ENCODE results near the gene PLEKHG4B. TPM values are rescaled to one million over a fixed set of nuclear protein-coding genes. Genes with fewer than 3 reads are reported as not detected.
"Not testable (repeated sequence)": the region's sequence is repeated elsewhere in the genome, so short reads cannot be mapped to it uniquely, and the experiment has no call there.

PLEKHG4B gene
- total RNA-seq, 1 donor from 2014 or later: not detected

GRCh38 chr5:163338-163620, 71.3 kb downstream of the PLEKHG4B start:
- no peak for DNase-seq
- ATAC-seq: no peak
- intact Hi-C loops (cut with micrococcal nuclease): no loop called here

- ATAC-seq: no peak
- intact Hi-C loops (cut with micrococcal nuclease): no loop called here
- DNase-seq: no peak
These were observed 71.9 kb downstream of the PLEKHG4B start for GRCh38 chr5:163841-164240.

- intact Hi-C loops (cut with micrococcal nuclease): no loop called here
- no peak for ATAC-seq
- no peak for DNase-seq
These were observed 72.3 kb downstream of the PLEKHG4B start for GRCh38 chr5:164244-164643.

GRCh38 chr5:164783-165182, 72.8 kb downstream of the PLEKHG4B start:
- intact Hi-C loops (cut with micrococcal nuclease); ATAC-seq; DNase-seq: not testable (repeated sequence)

DNA sequence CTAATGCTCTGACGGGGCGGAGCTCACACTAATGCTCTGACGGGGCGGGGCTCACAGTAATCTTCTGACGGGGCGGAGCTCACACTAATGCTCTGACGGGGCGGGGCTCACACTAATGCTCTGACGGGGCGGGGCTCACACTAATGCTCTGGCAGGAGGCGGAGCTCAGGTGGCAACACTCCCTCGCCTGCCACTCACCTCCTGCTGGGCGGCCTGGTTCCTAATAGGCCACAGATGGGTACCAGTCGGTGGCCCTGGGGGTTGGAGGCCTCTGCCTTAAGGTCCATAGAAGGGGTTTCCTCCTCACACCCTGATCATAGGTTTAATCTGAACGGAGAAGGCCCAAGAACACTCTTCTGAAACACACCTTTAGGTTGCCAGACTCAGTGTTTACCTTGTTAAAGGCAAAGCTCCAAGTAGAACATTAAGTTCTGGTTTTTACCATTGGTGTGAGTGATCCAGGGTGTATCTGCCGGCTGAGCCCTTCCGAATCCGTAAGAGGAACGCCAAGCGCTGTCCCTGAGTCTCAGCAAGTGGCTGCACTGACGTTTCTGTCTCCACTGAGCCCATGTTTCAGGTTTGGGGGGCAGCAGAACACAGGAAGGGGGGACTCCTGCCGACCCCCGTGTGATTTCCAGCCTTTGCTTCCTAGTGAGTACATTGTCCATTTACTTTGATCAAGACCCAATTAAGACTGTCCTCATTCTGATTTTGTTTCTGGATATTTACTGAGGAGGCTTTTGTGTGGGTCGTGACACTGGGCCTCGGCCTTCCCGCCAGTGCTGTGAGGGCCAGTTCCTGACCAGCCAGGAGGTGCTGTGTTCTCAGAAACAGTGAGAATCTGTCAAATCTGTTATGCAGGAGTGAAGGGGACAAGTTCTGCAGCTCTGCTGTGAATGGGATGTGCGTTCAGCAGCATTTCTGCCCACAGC, 74.7 kb downstream of the PLEKHG4B start:
- ATAC-seq (no peak), DNase-seq (no peak)
- intact Hi-C loops (cut with micrococcal nuclease): no loop called here

GRCh38 chr5:167511-167910, 75.5 kb downstream of the PLEKHG4B start:
- DNase-seq (no peak), ATAC-seq (no peak)
- intact Hi-C loops (cut with micrococcal nuclease): no loop called here

DNA sequence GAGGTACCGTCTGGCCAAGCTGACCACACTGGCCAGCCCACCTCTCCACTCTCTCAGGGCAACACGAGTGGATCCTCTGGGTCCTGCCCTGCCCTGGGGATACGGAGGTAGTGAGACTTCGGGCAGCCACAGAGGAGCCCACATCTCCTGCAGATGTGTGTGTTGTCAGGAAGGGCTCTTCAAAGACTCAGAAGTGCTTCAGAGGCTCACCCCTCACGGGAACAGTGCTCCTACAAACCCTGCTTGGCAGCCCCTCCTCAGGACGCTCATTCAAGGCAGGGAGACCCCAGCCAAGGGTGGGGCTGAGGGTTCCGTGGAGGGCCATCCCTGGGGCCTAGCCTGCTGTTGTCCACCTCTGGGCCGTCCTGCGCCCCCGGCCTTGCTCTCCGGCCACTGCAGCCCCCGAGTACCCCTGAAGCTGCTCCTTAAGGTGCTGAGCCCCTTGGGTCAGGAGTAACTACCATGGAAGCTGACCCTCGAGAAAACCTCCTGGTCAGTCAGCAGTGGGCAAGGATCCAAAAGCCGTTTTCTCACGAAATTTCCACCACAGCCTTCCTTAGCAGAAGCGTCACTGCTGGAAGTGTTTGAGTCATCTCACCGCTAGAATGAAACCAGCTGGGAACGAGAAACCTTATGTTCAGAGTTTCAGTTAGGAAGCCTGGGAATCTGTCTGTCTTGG, 76.2 kb downstream of the PLEKHG4B start:
- intact Hi-C loops (cut with micrococcal nuclease): no loop called here
- no peak for ATAC-seq
- no peak for DNase-seq

- ATAC-seq: peak; percentile 85
- intact Hi-C loops (cut with micrococcal nuclease): no loop called here
- peak; percentile 82 for DNase-seq
These were observed 77.2 kb downstream of the PLEKHG4B start for GRCh38 chr5:169071-169727.

DNA sequence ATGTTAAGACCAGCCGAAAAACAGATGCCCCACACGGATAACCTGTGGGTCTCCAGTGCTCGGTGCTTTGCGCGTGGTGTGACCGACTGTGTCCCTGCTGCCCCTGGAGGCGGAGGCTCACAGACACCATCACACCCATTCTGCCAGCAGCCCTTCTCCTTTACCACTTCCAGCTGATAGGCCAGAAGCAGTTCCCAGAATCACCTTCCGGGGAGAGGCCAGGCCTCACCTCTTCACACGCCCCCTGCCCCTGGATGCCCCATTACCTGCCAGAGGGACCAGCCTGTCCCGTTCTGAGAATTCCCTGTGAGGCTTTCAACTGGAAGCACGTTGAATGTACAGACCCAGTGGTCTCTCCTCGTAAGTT, 77.7 kb downstream of the PLEKHG4B start:
- intact Hi-C loops (cut with micrococcal nuclease): no loop called here
- no peak for ATAC-seq
- no peak for DNase-seq

- no peak for ATAC-seq
These were observed 79.2 kb downstream of the PLEKHG4B start for GRCh38 chr5:170971-171800.

GRCh38 chr5:171801-172331, 79.9 kb downstream of the PLEKHG4B start:
- DNase-seq (no peak), ATAC-seq (no peak)
- intact Hi-C loops (cut with micrococcal nuclease): no loop called here

More at GRCh38 chr5:170971-171800, 79.2 kb downstream of the PLEKHG4B start:
- intact Hi-C loops (cut with micrococcal nuclease): no loop called here
- no peak for DNase-seq

DNA sequence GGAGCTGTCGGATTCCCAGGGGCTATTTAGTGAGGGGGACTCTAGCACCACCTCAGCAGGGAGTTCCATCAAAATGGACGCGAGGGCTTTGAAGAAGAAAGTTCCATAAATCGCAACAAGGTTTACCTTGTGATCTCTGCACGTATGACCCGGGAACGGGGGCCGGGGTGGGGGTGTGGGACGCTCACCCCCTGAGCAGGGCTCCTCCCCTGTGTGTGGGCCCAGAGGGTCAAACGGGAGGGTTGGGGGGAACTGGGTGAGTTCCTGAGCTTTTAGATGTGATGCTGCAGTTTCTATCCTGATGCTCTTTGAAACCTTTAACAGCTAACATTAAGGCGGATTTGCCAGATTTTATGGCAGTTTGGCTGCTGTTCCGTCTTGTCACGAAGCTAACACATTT, 80.5 kb downstream of the PLEKHG4B start:
- intact Hi-C loops (cut with micrococcal nuclease): no loop called here
- ATAC-seq: no peak
- no peak for DNase-seq

DNA sequence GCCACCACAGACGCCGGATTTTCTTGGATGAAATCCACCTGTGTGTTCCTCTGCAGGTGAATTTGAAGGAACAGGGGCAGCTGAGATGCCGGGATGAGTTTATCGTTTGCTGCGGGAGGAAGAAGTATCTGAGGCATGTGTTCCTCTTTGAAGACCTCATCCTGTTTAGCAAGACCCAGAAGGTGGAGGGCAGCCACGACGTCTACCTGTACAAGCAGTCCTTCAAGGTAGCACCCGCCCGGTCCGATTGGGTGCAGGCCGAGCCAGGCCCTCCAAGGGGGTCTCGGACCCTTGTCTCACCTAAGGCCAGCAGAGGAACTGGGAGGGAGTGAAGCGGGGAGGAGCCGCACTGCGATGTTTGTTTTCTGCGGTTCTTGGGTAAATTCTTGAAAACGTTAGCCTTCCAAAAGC, 80.9 kb downstream of the PLEKHG4B start:
- ATAC-seq: no peak
- no peak for DNase-seq

DNA sequence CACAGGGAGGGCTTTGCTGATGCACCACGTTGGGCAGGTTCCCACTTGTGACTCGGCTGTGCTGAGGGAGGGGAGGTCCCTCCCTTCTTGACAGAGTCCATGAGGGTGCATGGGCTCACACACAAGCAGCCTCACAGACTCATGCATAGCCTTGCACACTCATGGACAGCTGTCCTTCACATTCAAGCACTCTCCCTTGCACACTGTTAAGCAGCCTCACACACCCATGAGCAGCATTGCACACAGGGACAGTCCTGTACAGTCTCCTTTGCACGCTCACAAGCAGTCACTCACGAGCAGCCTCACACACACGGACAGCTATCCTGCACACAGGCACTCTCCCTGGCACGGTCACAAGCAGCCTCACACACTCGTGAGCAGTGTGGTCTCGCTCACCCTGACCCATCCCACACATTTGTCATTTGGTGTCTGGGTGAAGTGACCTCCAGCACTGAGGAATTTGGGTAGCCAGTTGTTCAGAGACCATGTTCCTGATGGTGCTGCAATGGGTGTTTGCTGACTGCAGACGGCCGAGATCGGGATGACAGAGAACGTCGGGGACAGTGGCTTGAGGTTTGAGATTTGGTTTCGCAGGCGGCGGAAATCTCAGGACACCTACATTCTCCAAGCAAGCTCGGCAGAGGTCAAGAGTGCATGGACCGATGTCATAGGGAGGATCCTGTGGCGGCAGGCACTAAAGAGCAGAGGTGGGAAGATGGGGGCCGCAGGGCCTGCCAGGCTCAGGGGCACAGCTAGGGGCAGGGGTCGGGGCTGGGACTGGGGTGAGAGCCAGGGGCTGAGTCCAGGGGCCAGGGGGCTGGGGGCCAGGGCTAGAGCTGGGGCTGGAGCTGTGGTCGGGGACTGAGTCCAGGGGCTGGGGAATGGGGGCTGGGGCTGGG, 81.7 kb downstream of the PLEKHG4B start:
- DNase-seq (no peak), ATAC-seq (no peak)
- intact Hi-C loops (cut with micrococcal nuclease): no loop called here

More for the DNA sequence above, 80.9 kb downstream of the PLEKHG4B start:
- intact Hi-C loops (cut with micrococcal nuclease): no loop called here

GRCh38 chr5:174291-174600, 82.3 kb downstream of the PLEKHG4B start:
- intact Hi-C loops (cut with micrococcal nuclease): no loop called here
- ATAC-seq (no peak), DNase-seq (no peak)

GRCh38 chr5:174876-175465, 83.0 kb downstream of the PLEKHG4B start:
- ATAC-seq (no peak), DNase-seq (no peak)
- intact Hi-C loops (cut with micrococcal nuclease): no loop called here

DNA sequence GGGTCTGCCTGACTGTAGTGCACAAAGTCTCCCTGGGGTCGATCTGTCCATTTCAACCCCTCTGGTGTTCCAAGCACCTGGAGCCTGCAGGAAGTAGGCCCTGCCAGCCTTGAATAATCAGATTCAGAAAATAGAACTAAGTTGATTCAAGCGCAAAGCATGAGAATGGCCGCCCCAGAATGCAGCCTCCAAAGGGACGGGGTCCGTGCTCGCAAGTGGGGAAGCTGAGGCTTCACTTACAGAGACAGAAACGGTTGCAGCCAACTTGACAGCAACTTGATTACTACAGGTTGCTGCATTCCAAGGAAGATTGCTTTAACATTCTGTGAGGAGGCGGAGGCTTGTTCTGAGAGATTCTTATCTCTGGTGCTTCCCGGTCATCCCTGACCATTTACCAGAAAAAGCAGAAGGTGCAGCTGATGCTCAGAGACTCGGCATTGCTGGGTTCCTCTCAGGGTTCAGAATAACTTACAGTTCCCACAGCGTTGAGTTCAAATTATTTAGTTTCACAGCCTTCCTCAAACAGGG, 84.4 kb downstream of the PLEKHG4B start:
- intact Hi-C loops (cut with micrococcal nuclease): no loop called here
- ATAC-seq (no peak), DNase-seq (no peak)

DNA sequence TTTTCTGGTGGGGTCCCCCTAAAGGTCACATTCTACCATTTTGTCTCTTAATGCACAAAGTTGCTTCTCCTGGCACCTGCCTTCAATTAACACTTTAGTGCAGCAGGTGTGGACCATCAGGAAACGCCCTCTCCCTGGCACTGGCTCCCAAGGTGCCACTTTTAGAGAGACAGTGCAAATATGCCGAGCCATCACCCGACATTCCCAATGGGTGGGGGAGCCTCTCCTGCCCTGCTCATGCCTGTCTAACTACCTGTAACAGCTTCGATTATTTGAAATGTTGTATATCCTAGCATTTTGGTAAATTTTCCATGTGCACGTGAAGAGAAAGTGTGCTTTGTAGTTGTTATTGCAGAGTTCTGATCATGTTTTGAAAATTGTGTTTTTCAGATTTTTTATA, 86.1 kb downstream of the PLEKHG4B start:
- intact Hi-C loops (cut with micrococcal nuclease): no loop called here
- ATAC-seq (no peak), DNase-seq (no peak)

All from left ventricle myocardium superior (tissue), 1 donor.